CD4-positive, alpha-beta T cell treated with Interleukin-4 for 1 hour (primary cell): Measurements from ENCODE around the gene TPCN1.

Experiments used
- DNase-seq, 2 donors: peaks; one replicate each; pipeline ENCODE4 v3.0.0-alpha.2; 2020 to 2022

The TPCN1 gene

GRCh38 chr12:113226696-113227568, 5.7 kb downstream of the TPCN1 start:
- DNase-seq = no peak

GRCh38 chr12:113227686-113228391, 6.6 kb downstream of the TPCN1 start:
- no peak for DNase-seq

GRCh38 chr12:113228394-113229028, 7.2 kb downstream of the TPCN1 start:
- no peak for DNase-seq

- DNase-seq = no peak
Measured at GRCh38 chr12:113230315-113231234, 9.3 kb downstream of the TPCN1 start.

GRCh38 chr12:113231235-113232088, 10.2 kb downstream of the TPCN1 start:
- no peak for DNase-seq

- no peak for DNase-seq
Measured at GRCh38 chr12:113232089-113232839, 11.0 kb downstream of the TPCN1 start.

GRCh38 chr12:113232840-113233585, 11.7 kb downstream of the TPCN1 start:
- DNase-seq = peak; percentile 71 to 87

GRCh38 chr12:113233967-113234366, 12.7 kb downstream of the TPCN1 start:
- no peak for DNase-seq

- DNase-seq = no peak
Measured at GRCh38 chr12:113234483-113234882, 13.2 kb downstream of the TPCN1 start.

- no peak for DNase-seq
Measured at GRCh38 chr12:113235976-113236375, 14.7 kb downstream of the TPCN1 start.

GRCh38 chr12:113236539-113237399, 15.5 kb downstream of the TPCN1 start:
- no peak for DNase-seq

- no peak for DNase-seq
Measured at GRCh38 chr12:113237748-113238147, 16.5 kb downstream of the TPCN1 start.

- DNase-seq = no peak
Measured at GRCh38 chr12:113238309-113238708, 17.0 kb downstream of the TPCN1 start.

GRCh38 chr12:113239288-113239771, 18.1 kb downstream of the TPCN1 start:
- DNase-seq = no peak

GRCh38 chr12:113239811-113240331, 18.6 kb downstream of the TPCN1 start:
- no peak for DNase-seq

- no peak for DNase-seq
Measured at GRCh38 chr12:113240395-113240794, 19.1 kb downstream of the TPCN1 start.

GRCh38 chr12:113241191-113242025, 20.1 kb downstream of the TPCN1 start:
- no peak for DNase-seq

GRCh38 chr12:113242026-113242418, 20.8 kb downstream of the TPCN1 start:
- DNase-seq = no peak
